ENCODE results near the gene ARAP3. TPM values are rescaled to one million over a fixed set of nuclear protein-coding genes. Genes with fewer than 3 reads are reported as not detected.

ARAP3 gene
- total and polyA plus RNA-seq, 2 donors (not counting 3 experiments of a cell fraction or from before 2014, with no cell fraction given), result 60.6 to 136 TPM

- no peaks in the 10 kb centered on the region for H3K36me3 ChIP-seq (ENCODE audit: control insufficient read depth in 2 of 2, extremely low read depth in 1 of 2, insufficient read depth in 2 of 2, low read length in 2 of 2)
- no peak overlapping the region for H3K27ac ChIP-seq (ENCODE audit: insufficient read depth, low read depth, low read length)
- H2AFZ ChIP-seq (ENCODE audit: low read depth, low read length), result no peak overlapping the region
- no TSS peak for BruUV-seq (replicated peaks)
- no peak overlapping the region for H3K4me2 ChIP-seq (ENCODE audit: insufficient read depth, low read length)
- POLR2A ChIA-PET, result no interaction called here
- CTCF ChIA-PET, result interaction anchor here (1.5 to 3.9 kb wide), 3 partner anchors 16 to 171 kb away, joined by 4 to 12 read pairs (median 5); partner anchors contain the start of gene PCDH1
- no peak overlapping the region for H3K9ac ChIP-seq (replicated peaks; ENCODE audit: extremely low read depth, insufficient read depth, low read length)
- H4K20me1 ChIP-seq (replicated peaks; ENCODE audit: control insufficient read depth, extremely low read depth, insufficient read depth, low read length), result no peaks in the 10 kb centered on the region
- FAIRE-seq, result no peak
- DNase-seq (ENCODE audit: low read depth, low spot score), result no peak
- peaks cover 22 to 25% of the 10 kb centered on the region in 2 experiments for H3K27me3 ChIP-seq (ENCODE audit: control insufficient read depth in 2 of 2, insufficient read depth in 2 of 2, low read length in 2 of 2)
- H3K4me3 ChIP-seq (replicated peaks in 1 of 3; ENCODE audit: insufficient read depth in 1 of 3, low read depth in 1 of 3, low read length in 3 of 3), result no peak overlapping the region
- no peaks in the 10 kb centered on the region for H3K79me2 ChIP-seq (ENCODE audit: control insufficient read depth, insufficient read depth, low read length)
- no peaks in the 10 kb centered on the region for H3K9me1 ChIP-seq (replicated peaks; ENCODE audit: control insufficient read depth, extremely low read depth, insufficient read depth, low read length)
- no peak for TF ChIP-seq POLR2A (IDR thresholded peaks at IDR 0.05; ENCODE audit: low read depth, low read length)
- TF ChIP-seq GATA2 (IDR thresholded peaks at IDR 0.05; ENCODE audit: insufficient read depth, insufficient read length, low read depth, low read length), result no peak
- TF ChIP-seq MAX (IDR thresholded peaks at IDR 0.05; ENCODE audit: insufficient read depth, insufficient read length), result no peak
- no peak for TF ChIP-seq MYC (IDR thresholded peaks at IDR 0.05; ENCODE audit: low read depth, low read length)
- no peaks in the 10 kb centered on the region for H3K9me3 ChIP-seq (replicated peaks; ENCODE audit: control insufficient read depth, insufficient read depth, low read length)
- intact Hi-C loops (cut with micrococcal nuclease) (no loop called here), dilution Hi-C loops (cut with MboI; ENCODE audit: extremely low pct_ligation_motif_present, low sequenced_read_pairs) (no loop called here)
- no peaks in the 10 kb centered on the region for H3K4me1 ChIP-seq (ENCODE audit: control insufficient read depth, extremely low read depth, insufficient read depth, low read length)
Measured at GRCh38 chr5:141708016-141708415, 26.0 kb upstream of the ARAP3 start.

- Histone ChIP-seq H3K9me1 (replicated peaks; ENCODE audit: control insufficient read depth, extremely low read depth, insufficient read depth, low read length) (no peaks in the 10 kb centered on the region), H3K4me2 (ENCODE audit: insufficient read depth, low read length) (no peak overlapping the region), H2AFZ (ENCODE audit: low read depth, low read length) (no peak overlapping the region), H3K79me2 (ENCODE audit: control insufficient read depth, insufficient read depth, low read length) (no peaks in the 10 kb centered on the region), H3K4me3 (replicated peaks in 1 of 3; ENCODE audit: insufficient read depth in 1 of 3, low read depth in 1 of 3, low read length in 3 of 3) (no peak overlapping the region), H3K9me3 (replicated peaks; ENCODE audit: control insufficient read depth, insufficient read depth, low read length) (no peaks in the 10 kb centered on the region), H3K27me3 (ENCODE audit: control insufficient read depth in 2 of 2, insufficient read depth in 2 of 2, low read length in 2 of 2) (peaks cover 22 to 26% of the 10 kb centered on the region in 2 experiments), H4K20me1 (replicated peaks; ENCODE audit: control insufficient read depth, extremely low read depth, insufficient read depth, low read length) (no peaks in the 10 kb centered on the region), H3K27ac (ENCODE audit: insufficient read depth, low read depth, low read length) (no peak overlapping the region), H3K36me3 (ENCODE audit: control insufficient read depth in 2 of 2, extremely low read depth in 1 of 2, insufficient read depth in 2 of 2, low read length in 2 of 2) (no peaks in the 10 kb centered on the region), H3K4me1 (ENCODE audit: control insufficient read depth, extremely low read depth, insufficient read depth, low read length) (peaks cover 3% of the 10 kb centered on the region), H3K9ac (replicated peaks; ENCODE audit: extremely low read depth, insufficient read depth, low read length) (no peak overlapping the region)
- POLR2A ChIA-PET, result no interaction called here
- intact Hi-C loops (cut with micrococcal nuclease) (no loop called here), dilution Hi-C loops (cut with MboI; ENCODE audit: extremely low pct_ligation_motif_present, low sequenced_read_pairs) (no loop called here)
- FAIRE-seq (no peak), DNase-seq (ENCODE audit: low read depth, low spot score) (no peak)
- TF ChIP-seq FOS (IDR thresholded peaks at IDR 0.05; ENCODE audit: borderline replicate concordance, insufficient read depth, low read length) (no peak), EZH2 (IDR thresholded peaks at IDR 0.05; ENCODE audit: borderline replicate concordance, low read depth, low read length, severe bottlenecking) (no peak), MYC (IDR thresholded peaks at IDR 0.05; ENCODE audit: low read depth, low read length) (no peak), POLR2A (IDR thresholded peaks at IDR 0.05; ENCODE audit: low read depth, low read length) (no peak), CTCF (IDR thresholded peaks at IDR 0.05; ENCODE audit: extremely low read depth in 1 of 2, insufficient read depth in 1 of 2, low read depth in 1 of 2, low read length in 2 of 2) (no peak), GATA2 (IDR thresholded peaks at IDR 0.05; ENCODE audit: insufficient read depth, insufficient read length, low read depth, low read length) (no peak), JUN (IDR thresholded peaks at IDR 0.05; ENCODE audit: borderline replicate concordance, insufficient read depth, insufficient read length, low read depth) (no peak), MAX (IDR thresholded peaks at IDR 0.05; ENCODE audit: insufficient read depth, insufficient read length) (no peak)
- no TSS peak for BruUV-seq (replicated peaks)
- CTCF ChIA-PET, result interaction anchor here (0.8 to 3.9 kb wide), 4 partner anchors 15 to 171 kb away, joined by 3 to 12 read pairs (median 4); partner anchors contain the start of gene PCDH1
Measured at GRCh38 chr5:141707510-141707909, 25.5 kb upstream of the ARAP3 start.

Data from endothelial cell of umbilical vein (primary cell).